NCI-H187 (cell line): ENCODE measurements around the gene NFYC.
"Not testable (repeated sequence)": the region's sequence is repeated elsewhere in the genome, so short reads cannot be mapped to it uniquely, and the experiment has no call there.

Source experiments
- DNase-seq, 2 experiments: peaks; one replicate each; lab custom pipeline; 2025; lab: John Stamatoyannopoulos, UW

NFYC gene

GRCh38 chr1:40706626-40707025 lies 15.1 kb downstream of the NFYC start:
- DNase-seq = no peak

GRCh38 chr1:40708750-40709099 lies 17.2 kb downstream of the NFYC start:
- DNase-seq = no peak

GRCh38 chr1:40709100-40709801 lies 17.7 kb downstream of the NFYC start:
- DNase-seq = peak in 1 of 2 experiments; percentile 18

GRCh38 chr1:40709802-40710278 lies 18.3 kb downstream of the NFYC start:
- DNase-seq = no peak

GRCh38 chr1:40710581-40711315 lies 19.2 kb downstream of the NFYC start:
- DNase-seq = no peak

GRCh38 chr1:40711465-40712404 lies 20.2 kb downstream of the NFYC start:
- DNase-seq = no peak

GRCh38 chr1:40712405-40712944 lies 21.0 kb downstream of the NFYC start:
- DNase-seq = no peak

GRCh38 chr1:40712997-40713396 lies 21.5 kb downstream of the NFYC start:
- no peak for DNase-seq

GRCh38 chr1:40715491-40716059 lies 24.1 kb downstream of the NFYC start:
- no peak for DNase-seq

- DNase-seq = no peak
Observed at GRCh38 chr1:40717065-40717464, 25.6 kb downstream of the NFYC start.

GRCh38 chr1:40717955-40718354 lies 26.5 kb downstream of the NFYC start:
- no peak for DNase-seq

- no peak for DNase-seq
Observed at GRCh38 chr1:40720493-40720892, 29.0 kb downstream of the NFYC start.

GRCh38 chr1:40722622-40723021 lies 31.1 kb downstream of the NFYC start:
- DNase-seq = no peak

- no peak for DNase-seq
Observed at GRCh38 chr1:40723196-40723955, 31.9 kb downstream of the NFYC start.

GRCh38 chr1:40727662-40728061 lies 36.2 kb downstream of the NFYC start:
- DNase-seq = not testable (repeated sequence)

- DNase-seq = not testable (repeated sequence)
Observed at GRCh38 chr1:40729316-40729862, 37.9 kb downstream of the NFYC start.

GRCh38 chr1:40732756-40733301 lies 41.3 kb downstream of the NFYC start:
- DNase-seq = no peak

- DNase-seq = no peak
Observed at GRCh38 chr1:40734882-40735628, 43.6 kb downstream of the NFYC start.

- DNase-seq = no peak
Observed at GRCh38 chr1:40736085-40736531, 44.6 kb downstream of the NFYC start.

GRCh38 chr1:40738831-40739230 lies 47.3 kb downstream of the NFYC start:
- no peak for DNase-seq
